ENCODE measurements around the gene ZNF274. TPM values are rescaled to one million over a fixed set of nuclear protein-coding genes. Genes with fewer than 3 reads are reported as not detected.

Gene ZNF274
- total RNA-seq, 3 donors from 2014 or later, result 13.3 to 26.6 (median 20.5) TPM

DNA sequence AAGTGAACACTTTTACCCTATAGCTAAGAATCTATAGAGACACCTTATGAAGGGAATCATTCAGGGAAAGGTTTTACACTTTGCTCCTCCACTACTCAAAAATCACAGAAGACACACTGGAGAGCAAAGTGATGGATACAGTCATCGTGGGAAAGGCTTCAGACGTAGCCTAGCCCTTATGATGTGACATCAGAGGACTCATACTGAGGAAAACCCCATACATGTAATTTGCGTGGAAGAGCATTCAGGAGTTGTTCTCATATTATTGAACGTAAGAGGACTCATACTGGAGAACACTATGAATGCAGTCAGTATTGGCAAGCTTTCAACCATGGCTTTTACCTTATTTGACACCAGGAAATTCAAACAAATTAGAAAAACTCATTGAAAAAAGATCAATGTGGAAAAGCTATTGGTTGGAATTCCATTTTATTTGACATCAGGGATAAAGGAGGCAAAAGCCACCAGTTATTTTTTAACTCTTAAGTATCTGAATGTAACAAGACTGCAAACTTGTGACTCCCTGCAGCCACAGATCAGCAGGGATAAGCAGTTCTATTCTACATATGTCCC, 16.1 kb upstream of the ZNF274 start:
- Histone ChIP-seq H3K36me3 (ENCODE audit: low read depth) (no peaks in the 10 kb centered on the region), H3K4me1 (ENCODE audit: low read depth) (no peaks in the 10 kb centered on the region), H3K9me3 (peaks cover 97% of the 10 kb centered on the region), H3K4me3 (no peak overlapping the region)
- TF ChIP-seq, protein P1, sequence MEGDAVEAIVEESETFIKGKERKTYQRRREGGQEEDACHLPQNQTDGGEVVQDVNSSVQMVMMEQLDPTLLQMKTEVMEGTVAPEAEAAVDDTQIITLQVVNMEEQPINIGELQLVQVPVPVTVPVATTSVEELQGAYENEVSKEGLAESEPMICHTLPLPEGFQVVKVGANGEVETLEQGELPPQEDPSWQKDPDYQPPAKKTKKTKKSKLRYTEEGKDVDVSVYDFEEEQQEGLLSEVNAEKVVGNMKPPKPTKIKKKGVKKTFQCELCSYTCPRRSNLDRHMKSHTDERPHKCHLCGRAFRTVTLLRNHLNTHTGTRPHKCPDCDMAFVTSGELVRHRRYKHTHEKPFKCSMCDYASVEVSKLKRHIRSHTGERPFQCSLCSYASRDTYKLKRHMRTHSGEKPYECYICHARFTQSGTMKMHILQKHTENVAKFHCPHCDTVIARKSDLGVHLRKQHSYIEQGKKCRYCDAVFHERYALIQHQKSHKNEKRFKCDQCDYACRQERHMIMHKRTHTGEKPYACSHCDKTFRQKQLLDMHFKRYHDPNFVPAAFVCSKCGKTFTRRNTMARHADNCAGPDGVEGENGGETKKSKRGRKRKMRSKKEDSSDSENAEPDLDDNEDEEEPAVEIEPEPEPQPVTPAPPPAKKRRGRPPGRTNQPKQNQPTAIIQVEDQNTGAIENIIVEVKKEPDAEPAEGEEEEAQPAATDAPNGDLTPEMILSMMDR (IDR thresholded peaks at IDR 0.05), result no peak
- ATAC-seq, result no peak
- intact Hi-C loops (cut with DNase I, micrococcal nuclease), result no loop called here
- no peak for DNase-seq

DNA sequence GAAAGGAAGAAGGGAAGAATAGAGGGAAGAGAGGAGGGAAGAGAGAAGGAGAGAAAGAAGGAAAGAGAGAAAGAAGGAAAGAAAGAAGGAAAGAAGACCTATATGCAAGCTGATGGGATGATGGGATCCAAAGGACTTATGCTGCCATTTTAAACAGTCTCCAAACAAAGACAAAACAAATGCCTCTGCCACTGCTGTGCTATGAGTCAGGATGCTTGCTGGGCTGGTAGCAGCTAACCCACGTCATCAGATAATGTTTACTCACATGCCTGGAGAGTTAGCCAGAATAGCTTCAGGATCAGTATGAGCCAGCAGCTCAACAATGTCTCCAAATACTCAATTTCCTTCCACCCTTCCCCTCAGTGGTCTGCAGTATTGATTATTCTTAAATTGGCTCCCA, 12.0 kb upstream of the ZNF274 start:
- H3K9me3 ChIP-seq, result peaks cover 99% of the 10 kb centered on the region
- no peak for DNase-seq
- no peak for ATAC-seq
- H3K4me3 ChIP-seq, result no peak overlapping the region
- TF ChIP-seq, protein P1 (IDR thresholded peaks at IDR 0.05), result no peak
- intact Hi-C loops (cut with DNase I, micrococcal nuclease), result no loop called here
- H3K36me3 ChIP-seq (ENCODE audit: low read depth), result no peaks in the 10 kb centered on the region
- no peaks in the 10 kb centered on the region for H3K4me1 ChIP-seq (ENCODE audit: low read depth)

DNA sequence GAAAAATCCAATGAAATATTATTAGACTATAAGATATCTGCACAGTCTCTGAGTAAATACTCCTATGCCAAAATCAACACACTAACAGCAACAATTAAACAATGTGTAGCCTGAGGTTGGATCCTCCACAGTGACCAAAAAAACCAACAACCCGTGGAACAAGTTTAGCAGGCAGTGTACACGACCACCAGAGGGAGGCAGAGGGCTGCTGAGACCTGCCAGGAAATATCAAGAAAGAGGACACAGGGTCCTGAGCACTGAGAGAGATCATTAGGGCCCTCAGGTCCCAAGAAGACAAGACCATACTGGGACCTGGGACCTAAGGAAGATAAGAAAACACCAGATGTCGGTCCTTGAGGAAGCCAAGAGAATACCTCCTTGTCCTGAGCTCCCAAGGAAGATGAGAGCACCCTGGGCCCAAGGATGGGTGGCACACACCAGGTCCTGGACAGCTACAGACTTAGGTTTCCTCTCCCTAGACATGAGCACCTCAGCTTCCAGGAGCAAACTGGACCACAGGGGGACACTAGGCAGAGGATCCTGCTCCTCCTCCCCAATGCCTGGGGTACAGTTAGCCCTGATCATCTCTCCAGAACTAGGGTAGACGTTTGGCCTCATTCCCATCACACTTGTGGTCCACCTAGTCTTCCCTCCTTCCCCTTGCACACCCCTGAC, 822 bp upstream of the ZNF274 start:
- intact Hi-C loops (cut with DNase I, micrococcal nuclease), result no loop called here
- TF ChIP-seq, protein P1 (IDR thresholded peaks at IDR 0.05), result no peak
- no peak for ATAC-seq
- DNase-seq, result peak in 2 of 3 donors; percentile 50 to 59
- Histone ChIP-seq H3K4me1 (ENCODE audit: low read depth) (no peaks in the 10 kb centered on the region), H3K36me3 (ENCODE audit: low read depth) (no peaks in the 10 kb centered on the region), H3K9me3 (peaks cover 90% of the 10 kb centered on the region), H3K4me3 (no peak overlapping the region)

DNA sequence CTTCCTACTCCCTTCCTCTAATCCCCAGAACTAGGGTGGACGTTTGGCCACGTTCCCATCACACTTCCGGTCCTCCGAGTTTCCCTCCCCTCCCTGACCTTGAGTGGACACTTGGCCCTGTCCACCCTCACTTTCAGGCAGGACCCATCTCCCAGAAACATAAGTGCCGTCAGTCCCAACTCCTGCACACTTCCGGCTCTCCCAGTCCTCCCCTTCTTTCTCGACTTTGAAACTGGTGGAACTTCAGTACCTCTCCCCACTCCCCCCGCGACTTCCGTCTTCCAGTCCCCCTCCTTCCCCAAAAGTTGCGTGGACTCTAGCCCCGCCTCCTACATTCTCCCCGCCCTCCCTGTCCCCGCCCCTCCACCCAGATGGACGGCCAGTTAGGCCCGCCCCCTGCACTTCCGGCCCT, 278 bp upstream of the ZNF274 start:
- H3K4me3 ChIP-seq, result peak overlapping the region; percentile 80
- TF ChIP-seq, protein P1 (IDR thresholded peaks at IDR 0.05), result no peak
- no peak for DNase-seq
- peaks cover 90% of the 10 kb centered on the region for H3K9me3 ChIP-seq
- intact Hi-C loops (cut with DNase I, micrococcal nuclease), result no loop called here
- no peak for ATAC-seq
- no peaks in the 10 kb centered on the region for H3K4me1 ChIP-seq (ENCODE audit: low read depth)
- no peaks in the 10 kb centered on the region for H3K36me3 ChIP-seq (ENCODE audit: low read depth)

DNA sequence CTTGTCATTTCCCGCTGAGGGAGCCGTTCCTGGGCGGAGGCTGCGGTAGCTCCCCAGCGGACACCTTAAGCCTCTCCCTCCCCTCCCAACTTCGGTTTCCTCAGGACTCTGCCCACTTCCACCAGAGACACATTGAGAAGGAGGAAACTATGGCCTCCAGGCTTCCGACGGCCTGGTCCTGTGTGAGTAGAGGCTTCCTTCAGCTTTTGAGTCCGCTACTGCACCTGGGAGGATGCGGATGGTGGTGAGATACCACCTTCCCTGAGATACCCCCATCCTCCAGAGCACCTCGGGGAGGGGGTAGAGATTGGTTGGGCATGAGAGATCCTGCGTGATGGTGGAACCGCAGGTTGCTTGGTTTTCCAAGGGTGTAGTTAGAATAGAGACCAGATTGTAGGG, 955 bp downstream of the ZNF274 start:
- intact Hi-C loops (cut with DNase I, micrococcal nuclease), result no loop called here
- ATAC-seq (no peak), DNase-seq (no peak)
- TF ChIP-seq, protein P1 (IDR thresholded peaks at IDR 0.05), result no peak
- H3K9me3 ChIP-seq, result peaks cover 88% of the 10 kb centered on the region
- H3K36me3 ChIP-seq (ENCODE audit: low read depth), result no peaks in the 10 kb centered on the region
- no peaks in the 10 kb centered on the region for H3K4me1 ChIP-seq (ENCODE audit: low read depth)
- peak overlapping the region; percentile 80 for H3K4me3 ChIP-seq
